Neural progenitor cell (in vitro differentiated cells): ENCODE results near the gene PLA2G4D. TPM values are rescaled to one million over a fixed set of nuclear protein-coding genes. Genes with fewer than 3 reads are reported as not detected.

Experiments
- DNase-seq: peaks from one replicate; pipeline ENCODE4 v3.0.0-alpha.2; 2016; ENCODE audit warnings: low spot score
- H2AFZ ChIP-seq: fragments of 200-600 bp; sonication (generic); replicated peaks from 2 replicates; pipeline ENCODE4 v1.6.1; 2016; ENCODE audit warnings: antibody characterized with exemption
- H3F3A ChIP-seq: fragments of 200-600 bp; sonication (generic); 2 replicates; pipeline ENCODE4 v1.6.1; 2016; ENCODE audit warnings: antibody characterized with exemption, low read depth
- H3K27ac ChIP-seq: fragments of 200-600 bp; sonication (generic); 2 replicates; pipeline ENCODE4 v1.5.1; 2016; ENCODE audit warnings: mild to moderate bottlenecking
- H3K27me3 ChIP-seq: fragments of 200-600 bp; sonication (generic); 2 replicates; pipeline ENCODE4 v1.6.1; 2016; ENCODE audit warnings: mild to moderate bottlenecking, moderate library complexity
- H3K36me3 ChIP-seq: fragments of 200-600 bp; sonication (generic); 2 replicates; pipeline ENCODE4 v1.5.1; 2016
- H3K4me1 ChIP-seq: fragments of 200-600 bp; sonication (generic); 2 replicates; pipeline ENCODE4 v1.6.1; 2016; ENCODE audit warnings: mixed run types
- H3K4me2 ChIP-seq: fragments of 200-600 bp; sonication (generic); 2 replicates; pipeline ENCODE4 v1.6.1; 2016
- H3K4me3 ChIP-seq: fragments of 200-600 bp; sonication (generic); 2 replicates; pipeline ENCODE4 v1.5.1; 2016
- H3K79me2 ChIP-seq: fragments of 200-600 bp; sonication (generic); 2 replicates; pipeline ENCODE4 v1.6.1; 2016; ENCODE audit warnings: low read depth
- H3K9ac ChIP-seq: fragments of 200-600 bp; sonication (generic); 2 replicates; pipeline ENCODE4 v1.6.1; 2016
- H3K9me3 ChIP-seq: fragments of 200-600 bp; sonication (generic); 2 replicates; pipeline ENCODE4 v1.5.1; 2016; ENCODE audit warnings: low read depth
- H4K20me1 ChIP-seq: fragments of 200-600 bp; sonication (generic); 2 replicates; pipeline ENCODE4 v1.6.1; 2016; ENCODE audit warnings: low read depth
- H3K27ac Mint-ChIP-seq: 3 replicates; pipeline ENCODE4 v1.8.0; 2021; ENCODE audit warnings: mixed read lengths
- H3K27me3 Mint-ChIP-seq: 2 replicates; pipeline ENCODE4 v1.8.0; 2022; ENCODE audit warnings: low read depth, mild to moderate bottlenecking, inconsistent platforms, moderate library complexity, mixed read lengths; ENCODE audit not compliant: insufficient read depth
- H3K36me3 Mint-ChIP-seq: 3 replicates; pipeline ENCODE4 v1.8.0; 2021; ENCODE audit warnings: mixed read lengths
- H3K4me1 Mint-ChIP-seq: 3 replicates; pipeline ENCODE4 v1.8.0; 2021; ENCODE audit warnings: mixed read lengths
- H3K4me3 Mint-ChIP-seq: 3 replicates; pipeline ENCODE4 v1.8.0; 2021; ENCODE audit warnings: mild to moderate bottlenecking, moderate library complexity, mixed read lengths
- H3K9me3 Mint-ChIP-seq: 3 replicates; pipeline ENCODE4 v1.8.0; 2020; ENCODE audit warnings: mixed read lengths
- CTCF ChIP-seq: fragments of 200-600 bp; sonication (generic); IDR thresholded peaks from 2 replicates; pipeline ENCODE4 v1.5.1; 2017; ENCODE audit warnings: antibody characterized with exemption, mild to moderate bottlenecking
- EZH2 ChIP-seq: fragments of 200-600 bp; sonication (generic); IDR thresholded peaks from 2 replicates; pipeline ENCODE4 v1.6.1; 2017; ENCODE audit warnings: antibody characterized with exemption, mild to moderate bottlenecking, moderate library complexity
- EZH2phosphoT487 ChIP-seq: fragments of 200-600 bp; sonication (generic); IDR thresholded peaks from 2 replicates; pipeline ENCODE4 v1.6.1; 2017; ENCODE audit warnings: antibody characterized with exemption
- total RNA-seq: library from RNA; depleted of rRNA; stranded (reverse); fragments of >200 nt; gene quantifications from 2 replicates; pipeline ENCODE4 v1.2.3, GENCODE V29; 2015; ENCODE audit warnings: low replicate concordance

PLA2G4D gene
- total RNA-seq, 1 donor from 2014 or later: not detected

DNA sequence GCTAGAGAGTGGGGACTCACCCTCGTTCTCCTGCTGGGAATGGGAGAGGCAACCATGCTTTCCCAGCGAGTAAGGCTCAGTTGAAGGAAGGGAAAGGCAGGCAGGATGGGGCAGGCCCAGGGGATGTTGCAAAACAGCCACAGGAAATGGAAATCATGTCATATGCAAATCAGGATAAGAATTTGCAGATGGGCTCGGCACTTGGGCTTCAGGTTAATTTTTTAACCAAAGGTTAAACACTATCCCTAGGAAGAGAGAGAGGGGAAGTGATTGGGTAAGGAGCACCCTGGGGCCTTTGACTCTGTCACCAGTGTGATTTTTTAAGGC, 59.0 kb downstream of the PLA2G4D start:
- no peak overlapping the region for H3K4me3 Mint-ChIP-seq
- no peak overlapping the region for H3K9ac ChIP-seq
- no peaks in the 10 kb centered on the region for H3K36me3 Mint-ChIP-seq
- no peaks in the 10 kb centered on the region for H3K79me2 ChIP-seq
- H4K20me1 ChIP-seq: no peaks in the 10 kb centered on the region
- TF ChIP-seq EZH2 (no peak), CTCF (no peak), EZH2phosphoT487 (no peak)
- no peak overlapping the region for H3K4me3 ChIP-seq
- H3K4me1 ChIP-seq: no peaks in the 10 kb centered on the region
- H3K9me3 Mint-ChIP-seq: no peaks in the 10 kb centered on the region
- no peak overlapping the region for H2AFZ ChIP-seq
- H3K27me3 ChIP-seq: no peaks in the 10 kb centered on the region
- no peaks in the 10 kb centered on the region for H3K36me3 ChIP-seq
- DNase-seq: no peak
- peaks cover 5% of the 10 kb centered on the region for H3K27me3 Mint-ChIP-seq
- H3K4me1 Mint-ChIP-seq: peaks cover 2% of the 10 kb centered on the region
- no peak overlapping the region for H3K27ac Mint-ChIP-seq
- no peaks in the 10 kb centered on the region for H3K9me3 ChIP-seq
- H3K27ac ChIP-seq: no peak overlapping the region
- no peaks in the 10 kb centered on the region for H3F3A ChIP-seq
- no peak overlapping the region for H3K4me2 ChIP-seq

DNA sequence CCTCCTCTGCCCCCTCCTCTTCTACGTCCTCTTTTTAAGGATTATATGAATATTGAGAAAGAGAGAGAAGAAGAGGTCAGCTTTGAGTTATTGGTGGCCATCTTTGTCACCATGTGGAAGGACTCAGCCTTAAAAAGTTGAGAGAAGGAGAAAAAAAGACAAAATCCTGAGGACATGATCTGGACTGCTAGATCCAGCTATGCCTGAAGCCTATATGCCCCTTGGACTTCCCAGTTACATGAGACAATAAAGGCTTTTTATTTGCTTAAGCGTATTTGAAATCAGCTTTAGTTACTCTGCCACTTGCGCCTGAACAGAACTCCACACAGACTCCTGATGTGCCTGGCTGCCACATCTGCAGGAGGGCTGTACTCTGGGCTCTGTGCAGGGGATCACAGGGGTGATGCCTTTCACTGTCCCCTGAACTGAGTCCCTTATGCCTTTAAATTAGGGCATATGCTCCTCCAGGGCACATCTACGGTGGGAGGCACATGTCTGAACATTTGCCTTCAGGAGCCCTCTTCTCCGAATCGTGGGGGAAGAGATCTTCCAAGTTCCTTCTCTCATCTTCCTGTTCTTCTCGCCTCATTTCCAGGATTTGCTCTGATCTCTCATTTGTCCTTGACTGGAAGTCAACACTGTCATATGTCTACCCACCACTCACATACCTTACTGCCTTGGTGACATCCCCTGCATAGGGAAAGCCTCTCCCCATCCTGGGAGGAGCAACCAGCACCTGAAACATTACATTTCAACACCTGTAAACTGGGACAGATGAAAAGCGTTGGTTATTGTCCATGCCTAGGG, 59.5 kb downstream of the PLA2G4D start:
- H3K4me1 Mint-ChIP-seq: peaks cover 2% of the 10 kb centered on the region
- DNase-seq: no peak

GRCh38 chr15:42033214-42033873, 61.0 kb downstream of the PLA2G4D start:
- H2AFZ ChIP-seq: no peak overlapping the region
- no peaks in the 10 kb centered on the region for H3K9me3 ChIP-seq
- H3K4me1 Mint-ChIP-seq: peaks cover 2% of the 10 kb centered on the region
- no peaks in the 10 kb centered on the region for H3K27me3 ChIP-seq
- no peak overlapping the region for H3K27ac Mint-ChIP-seq
- no peak for DNase-seq
- H3K4me3 ChIP-seq: no peak overlapping the region
- H3K36me3 Mint-ChIP-seq: no peaks in the 10 kb centered on the region
- peaks cover 2% of the 10 kb centered on the region for H3K27me3 Mint-ChIP-seq
- no peak overlapping the region for H3K27ac ChIP-seq
- H3K36me3 ChIP-seq: no peaks in the 10 kb centered on the region
- H3K9me3 Mint-ChIP-seq: peaks cover 3% of the 10 kb centered on the region
- no peaks in the 10 kb centered on the region for H3K79me2 ChIP-seq
- H3K4me1 ChIP-seq: no peaks in the 10 kb centered on the region
- no peaks in the 10 kb centered on the region for H4K20me1 ChIP-seq
- H3K4me2 ChIP-seq: no peak overlapping the region
- H3K4me3 Mint-ChIP-seq: no peak overlapping the region
- no peak overlapping the region for H3K9ac ChIP-seq
- no peaks in the 10 kb centered on the region for H3F3A ChIP-seq
- no peak for TF ChIP-seq EZH2
- no peak for TF ChIP-seq EZH2phosphoT487
- no peak for TF ChIP-seq CTCF

More for the DNA sequence above, 59.5 kb downstream of the PLA2G4D start:
- Histone ChIP-seq H3K9ac (no peak overlapping the region), H3K36me3 (no peaks in the 10 kb centered on the region), H3K4me2 (no peak overlapping the region), H3F3A (no peaks in the 10 kb centered on the region), H4K20me1 (no peaks in the 10 kb centered on the region), H3K9me3 (no peaks in the 10 kb centered on the region), H3K27ac (no peak overlapping the region), H2AFZ (no peak overlapping the region), H3K4me1 (no peaks in the 10 kb centered on the region), H3K79me2 (no peaks in the 10 kb centered on the region), H3K4me3 (no peak overlapping the region), H3K27me3 (no peaks in the 10 kb centered on the region)
- TF ChIP-seq EZH2 (no peak), CTCF (no peak), EZH2phosphoT487 (no peak)
- Mint-ChIP-seq H3K36me3 (no peaks in the 10 kb centered on the region), H3K4me3 (no peak overlapping the region), H3K27me3 (peaks cover 5% of the 10 kb centered on the region), H3K9me3 (peaks cover 2% of the 10 kb centered on the region), H3K27ac (no peak overlapping the region)
